Activated effector memory CD4-positive, alpha-beta T cell treated with Interleukin-2 at 50 U/mL for 16 hours (primary cell): ENCODE data around the gene SOX12.

Experiments
- DNase-seq: peaks from one replicate; pipeline ENCODE4 v3.0.0-alpha.2; 2020

The SOX12 gene

DNA sequence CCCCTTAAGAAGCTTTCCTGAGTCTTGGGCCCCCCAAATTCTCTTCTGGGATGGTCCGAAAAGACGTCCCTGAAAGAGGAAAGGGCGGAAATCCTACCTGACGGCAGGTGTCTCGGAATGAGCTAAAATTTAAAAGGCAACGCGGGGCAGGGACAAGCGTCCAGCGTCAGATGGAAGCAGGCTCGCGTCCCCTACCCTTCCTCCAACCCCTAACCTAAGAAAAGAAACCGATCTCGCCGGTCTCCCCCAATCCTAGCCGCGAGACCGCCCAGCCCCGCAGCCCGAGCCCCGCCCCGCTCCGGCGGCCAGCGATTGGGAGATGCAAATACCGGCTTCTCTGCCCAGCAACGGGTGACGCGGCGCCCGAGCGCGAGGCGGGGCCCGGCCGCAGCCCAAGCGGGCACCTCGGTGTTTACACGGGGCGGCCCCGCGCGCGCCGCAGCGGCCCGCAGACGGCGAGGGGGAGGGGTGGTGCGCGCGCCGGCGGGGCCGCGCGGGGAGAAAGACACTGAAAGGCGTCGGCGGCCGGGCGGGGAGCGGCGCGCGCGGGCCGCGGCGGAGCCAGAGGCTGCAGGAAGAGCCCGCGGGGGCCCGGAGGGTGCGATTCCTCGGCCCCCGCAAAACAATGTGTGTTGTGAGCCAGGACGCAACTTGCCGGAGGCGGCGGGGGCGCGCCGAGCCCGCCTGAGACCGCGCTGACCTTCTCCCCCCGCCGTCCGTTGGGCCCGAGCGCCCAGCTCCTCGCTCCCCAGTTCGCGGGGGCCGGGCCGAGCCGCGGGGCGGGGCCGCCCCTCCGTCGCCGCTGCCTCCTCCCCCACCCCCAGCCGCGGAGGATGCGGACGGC is at the start of gene SOX12:
TSS of gene SOX12 (plus strand) at position 508 of the 844 bp plus-strand sequence. CDS start 373 bp downstream, outside the sequence.
- peak; percentile 92 for DNase-seq

DNA sequence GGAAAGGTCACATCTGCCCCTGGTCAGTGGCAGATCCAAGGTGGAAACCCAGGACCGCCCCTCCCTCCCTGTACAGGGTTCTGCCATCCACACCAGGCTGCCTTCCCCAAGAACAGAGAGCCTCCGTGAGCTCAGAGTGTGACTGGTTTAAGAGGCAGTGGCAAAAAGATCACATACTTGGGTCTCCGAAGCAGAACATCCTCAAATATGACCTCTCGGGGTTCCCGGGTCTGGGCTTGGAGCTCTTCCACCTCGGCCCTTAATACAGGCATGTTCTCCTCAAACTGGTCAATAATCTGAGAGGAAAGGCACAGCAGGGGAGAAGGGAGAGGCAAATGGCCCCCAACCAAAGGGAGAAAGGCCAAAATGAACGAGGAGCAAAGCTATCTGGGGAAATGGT is 49.6 kb upstream of the SOX12 start:
- no peak for DNase-seq

DNA sequence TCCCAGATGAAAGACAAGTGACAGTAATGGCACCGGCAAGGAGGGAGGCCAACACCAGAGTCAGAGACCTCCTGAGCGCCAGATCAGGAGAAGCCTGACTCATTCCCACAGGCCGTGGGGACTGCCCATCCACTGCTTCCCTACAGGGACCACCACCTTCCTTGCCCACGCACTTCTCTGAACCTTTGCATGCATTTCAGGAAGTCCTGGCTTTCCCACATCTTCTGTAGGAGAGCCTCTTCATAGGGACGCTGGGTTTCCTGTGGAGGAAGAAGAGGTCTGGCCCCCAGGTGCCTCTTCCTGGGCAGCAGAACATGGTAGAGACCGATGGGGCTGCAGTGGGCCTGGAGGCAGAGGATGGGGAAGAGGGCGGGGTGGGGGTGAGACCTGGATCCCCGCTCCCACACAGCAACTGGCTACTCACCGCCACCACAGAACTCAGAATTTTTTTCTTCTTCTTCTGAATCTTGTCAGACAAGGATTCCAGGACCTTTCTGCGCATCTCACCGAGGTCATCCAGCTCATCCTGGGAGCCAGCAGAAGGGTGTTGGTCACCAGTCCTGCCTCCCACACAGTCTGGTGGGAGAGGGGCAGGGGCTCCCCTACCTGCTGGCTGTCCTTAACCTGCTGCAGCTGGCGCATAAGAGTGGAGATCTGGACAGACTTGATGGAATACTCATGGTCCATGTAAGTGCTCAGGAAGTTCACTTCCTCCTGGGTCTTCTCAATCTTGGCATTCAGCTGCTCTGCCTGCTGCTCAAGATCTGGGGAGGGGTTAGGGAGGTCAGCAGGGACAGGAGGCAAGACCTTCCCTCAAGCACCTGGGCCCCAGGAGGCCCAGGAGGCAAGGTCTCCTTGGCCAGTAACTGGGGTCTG is 48.5 kb upstream of the SOX12 start:
- DNase-seq, result no peak

DNA sequence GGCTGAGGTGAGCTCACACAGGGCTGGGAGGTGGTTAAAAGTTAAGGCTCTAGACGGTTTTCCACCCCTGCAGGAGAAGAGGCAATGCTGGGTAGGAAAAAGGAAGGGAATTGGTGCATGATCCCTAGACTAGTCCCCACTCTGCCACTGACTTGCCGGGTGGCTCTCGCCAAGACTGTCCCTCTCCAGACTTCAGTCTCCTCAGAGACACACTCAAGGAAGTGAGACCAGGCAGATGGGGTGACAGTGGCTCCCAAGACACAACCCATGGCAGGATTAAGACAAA is 47.9 kb upstream of the SOX12 start:
- DNase-seq, result no peak

DNA sequence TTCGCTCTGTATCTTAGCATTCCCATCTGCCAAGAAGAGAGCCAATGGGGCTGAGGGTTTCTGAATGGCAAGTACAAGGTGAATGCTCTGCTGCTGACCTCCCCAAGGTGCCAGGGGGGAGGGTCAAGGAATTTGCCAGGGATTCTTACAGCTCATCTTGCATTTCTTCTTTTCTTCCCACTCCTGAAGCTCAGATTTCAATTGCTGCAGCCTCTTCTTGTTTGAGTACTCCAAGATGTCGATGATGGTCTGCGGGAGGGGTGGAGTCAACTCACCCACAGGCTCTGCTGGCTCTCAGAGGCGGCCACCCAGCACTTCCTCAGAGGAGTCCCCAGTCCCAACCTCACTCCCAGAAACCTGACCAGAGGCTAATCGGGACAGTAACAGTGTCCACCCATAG is 47.2 kb upstream of the SOX12 start:
- no peak for DNase-seq

DNA sequence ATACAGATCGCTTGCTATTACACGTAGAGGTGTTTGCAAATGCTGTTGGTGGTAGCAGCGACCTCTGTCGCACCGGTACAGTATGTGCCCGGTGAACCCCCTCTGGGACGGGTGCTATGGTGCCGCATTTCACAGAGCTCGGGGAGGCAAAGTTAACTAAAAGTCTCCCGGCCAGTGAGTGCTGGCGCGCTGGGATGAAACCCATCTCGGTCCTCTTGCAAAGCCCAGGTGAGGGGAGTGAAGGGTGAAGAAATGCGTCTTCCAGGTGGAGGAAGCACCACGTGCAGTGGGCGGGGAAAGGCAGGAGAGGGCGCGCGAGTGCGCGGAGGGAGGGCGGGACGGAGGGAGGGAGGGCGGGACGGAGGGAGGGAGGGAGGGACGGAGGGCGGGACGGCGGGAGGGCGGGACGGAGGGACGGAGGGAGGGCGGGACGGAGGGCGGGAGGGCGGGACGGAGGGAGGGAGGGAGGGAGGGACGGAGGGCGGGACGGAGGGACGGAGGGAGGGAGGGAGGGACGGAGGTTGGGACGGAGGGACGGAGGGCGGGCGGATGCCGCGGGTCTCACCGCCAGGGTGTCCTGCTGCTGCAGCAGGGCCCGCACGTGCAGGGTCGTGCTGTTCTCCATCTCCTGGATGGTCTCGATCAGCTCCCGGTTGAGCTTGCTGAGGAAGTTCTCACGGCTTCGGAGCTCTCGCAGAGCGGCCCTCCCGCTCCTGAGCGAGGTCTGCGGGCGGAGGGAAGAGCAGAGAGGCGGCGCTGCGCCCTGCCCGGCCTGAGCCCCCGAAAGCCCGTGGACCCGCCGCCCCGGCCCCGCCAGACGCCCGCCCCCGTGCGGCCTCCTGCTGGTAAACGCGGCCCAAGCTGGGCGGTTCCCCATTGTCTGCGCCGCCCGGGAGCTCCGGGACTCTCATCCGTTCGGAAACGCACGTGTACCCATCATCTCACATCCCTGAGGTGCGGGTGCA is 46.5 kb upstream of the SOX12 start:
- no peak for DNase-seq

DNA sequence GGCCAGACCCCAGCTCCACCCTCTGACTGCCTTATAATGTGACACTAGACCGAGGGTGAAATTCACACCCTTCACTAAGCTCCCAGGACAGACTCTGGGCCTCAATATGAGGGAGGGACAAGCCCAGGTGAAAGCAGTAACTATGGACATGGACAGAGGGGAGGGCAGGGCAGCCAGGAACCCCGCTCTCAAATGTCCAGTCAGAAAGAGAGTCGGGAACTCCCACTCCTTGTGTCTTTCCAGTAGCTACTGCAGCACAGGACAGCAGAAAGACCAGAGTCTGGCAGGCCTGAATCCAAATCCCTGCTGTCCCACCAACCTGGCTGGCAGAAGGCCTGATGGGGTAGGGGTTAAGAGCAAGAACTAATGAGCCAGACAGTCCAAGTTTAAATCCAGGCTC is 41.2 kb upstream of the SOX12 start:
- no peak for DNase-seq

DNA sequence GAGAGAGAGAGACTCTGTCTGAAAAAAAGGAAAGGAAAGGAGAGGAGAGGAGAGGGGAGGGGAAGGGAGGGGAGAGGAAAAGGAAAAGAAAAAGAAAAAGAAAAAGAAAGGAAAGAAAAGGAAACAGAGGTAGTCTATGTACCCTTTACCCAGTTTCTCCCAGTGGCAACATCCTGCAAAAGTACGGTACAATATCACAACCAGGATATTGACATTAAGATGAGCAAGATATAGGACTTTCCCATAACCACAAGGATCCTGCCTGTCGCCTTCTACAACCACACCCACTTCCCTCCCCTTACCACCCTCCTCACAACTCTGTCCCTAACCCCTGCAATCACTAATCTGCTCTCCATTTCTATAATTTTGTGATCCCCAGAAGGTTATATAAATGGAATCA is 38.8 kb upstream of the SOX12 start:
- no peak for DNase-seq

DNA sequence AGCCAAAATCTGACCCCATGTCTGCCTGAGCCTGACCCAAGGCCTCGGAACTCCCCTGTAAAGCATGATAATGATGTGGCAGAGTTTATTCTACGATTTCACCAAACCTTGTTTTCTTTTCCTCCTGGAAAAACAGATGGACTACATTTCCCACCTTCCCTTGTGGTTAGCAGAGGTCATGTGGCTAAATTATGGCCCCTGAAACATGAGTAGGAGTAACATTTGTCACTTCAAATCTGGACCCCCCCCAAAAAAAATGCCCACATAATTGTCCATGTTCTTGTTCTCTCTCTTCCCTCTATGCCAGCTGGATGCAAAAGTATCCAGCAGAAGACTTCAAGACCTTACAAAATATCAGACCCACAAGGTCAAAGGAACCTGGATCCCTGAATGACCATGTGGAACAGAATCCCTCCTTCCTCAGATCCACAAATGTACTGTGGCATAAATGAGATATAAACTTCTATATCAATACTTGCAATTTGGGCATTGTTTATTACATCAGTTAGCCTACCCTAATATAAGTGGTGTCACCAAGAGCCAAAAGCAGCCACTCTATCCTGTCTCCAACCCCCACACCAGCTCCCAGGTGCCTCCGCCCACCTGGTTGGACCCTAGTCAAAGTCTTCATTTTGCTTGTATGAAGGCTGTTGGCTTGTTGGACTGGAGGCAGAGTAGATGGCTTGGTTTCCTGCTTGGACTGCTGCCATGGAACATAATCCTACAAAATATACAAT is 36.2 kb upstream of the SOX12 start:
- no peak for DNase-seq

DNA sequence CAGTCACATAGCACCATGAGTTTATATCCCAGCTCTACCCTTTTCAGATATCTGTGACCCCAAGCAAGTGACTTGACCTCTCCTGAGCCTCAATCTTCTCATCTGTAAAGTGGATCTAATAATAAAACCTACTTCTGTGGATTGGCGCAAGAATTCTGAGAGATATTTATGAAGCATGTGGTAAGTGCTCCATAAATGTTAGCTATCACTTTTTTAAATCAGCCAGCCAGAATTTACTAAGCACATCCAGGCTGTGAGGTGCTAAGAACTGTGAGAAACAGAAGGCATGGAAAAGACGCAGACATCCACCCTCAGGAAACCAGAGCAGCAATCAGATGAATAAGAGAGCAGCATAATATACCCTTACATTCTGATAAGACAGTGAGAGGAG is 35.7 kb upstream of the SOX12 start:
- DNase-seq, result no peak

DNA sequence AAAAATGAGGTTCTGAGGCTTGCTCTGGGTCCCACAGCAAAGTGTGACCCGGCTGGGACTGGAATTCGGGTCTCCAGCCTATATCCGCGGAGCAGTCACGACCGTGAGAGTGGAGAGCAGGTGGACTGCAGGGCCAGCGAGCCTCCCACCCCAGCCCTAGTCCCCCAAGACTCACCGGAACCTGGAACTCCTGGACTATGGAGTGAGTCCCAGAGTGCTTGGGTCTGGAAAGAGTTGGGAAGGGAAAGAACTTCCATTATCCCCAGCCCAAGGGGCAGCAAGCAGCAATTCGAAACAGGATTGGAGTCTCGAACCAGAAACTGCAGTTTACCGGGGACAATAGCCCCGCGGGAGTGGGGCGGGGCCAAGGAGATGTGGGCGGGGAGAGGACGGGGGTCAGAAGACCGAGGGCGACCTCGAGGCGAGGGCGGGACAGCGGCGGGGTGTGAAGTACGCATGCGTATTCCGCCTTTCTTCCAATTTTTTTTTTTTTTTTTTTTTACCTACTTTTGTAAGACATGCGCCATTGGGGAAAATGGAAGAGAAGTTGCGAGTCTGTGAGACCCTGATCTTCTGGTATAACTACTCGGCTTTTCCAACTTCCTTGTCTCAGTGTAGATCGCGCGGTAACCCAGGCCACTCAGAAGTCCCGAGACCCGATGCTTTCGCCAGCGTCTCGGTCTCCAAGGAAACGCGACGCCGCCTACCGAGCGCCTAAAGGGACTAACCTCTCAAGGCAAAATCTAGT is 35.1 kb upstream of the SOX12 start, which contains the start of gene C20orf96:
TSS of gene C20orf96 (minus strand) at position 667 of the 748 bp plus-strand sequence. CDS start at position 527, 140 bp downstream.
- peak; percentile 74 for DNase-seq

DNA sequence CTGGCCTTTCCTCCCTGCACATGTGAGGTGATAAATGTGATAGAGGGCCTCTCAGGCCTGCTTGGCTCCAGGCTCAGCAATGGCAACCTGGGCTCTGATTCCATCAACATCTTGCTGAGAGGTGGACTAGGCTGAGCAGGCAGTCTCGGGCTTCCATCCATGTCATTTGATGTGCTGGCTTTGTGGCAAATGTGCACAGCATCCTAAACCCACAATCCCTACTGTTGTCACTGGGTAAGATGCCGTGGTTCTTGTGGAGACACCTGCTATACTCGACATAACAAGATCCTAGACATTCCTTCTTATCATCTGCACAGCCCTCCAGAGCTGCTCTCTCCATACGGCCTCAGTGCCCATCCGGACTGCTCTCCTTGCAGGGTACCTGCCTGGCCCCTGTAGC is 30.8 kb upstream of the SOX12 start:
- DNase-seq, result no peak

DNA sequence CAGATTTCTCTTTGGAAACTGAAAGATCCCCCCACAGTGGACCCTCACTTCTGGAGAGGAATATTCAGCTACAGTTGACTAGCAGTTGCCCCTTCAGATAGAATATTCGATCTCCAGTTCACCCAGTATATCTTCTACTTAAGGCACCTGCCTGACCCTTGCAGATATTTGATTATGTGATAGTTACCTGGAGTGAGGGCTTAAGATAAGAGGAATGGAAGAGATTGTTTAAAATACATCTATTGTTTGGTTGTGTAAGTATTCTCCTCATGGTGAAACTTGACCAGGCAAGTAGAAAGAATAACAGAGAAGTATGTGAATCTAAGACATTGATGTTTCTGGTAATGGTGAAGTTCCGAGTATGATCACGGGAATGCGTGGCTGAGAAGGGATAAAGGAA is 29.5 kb upstream of the SOX12 start:
- DNase-seq, result no peak

DNA sequence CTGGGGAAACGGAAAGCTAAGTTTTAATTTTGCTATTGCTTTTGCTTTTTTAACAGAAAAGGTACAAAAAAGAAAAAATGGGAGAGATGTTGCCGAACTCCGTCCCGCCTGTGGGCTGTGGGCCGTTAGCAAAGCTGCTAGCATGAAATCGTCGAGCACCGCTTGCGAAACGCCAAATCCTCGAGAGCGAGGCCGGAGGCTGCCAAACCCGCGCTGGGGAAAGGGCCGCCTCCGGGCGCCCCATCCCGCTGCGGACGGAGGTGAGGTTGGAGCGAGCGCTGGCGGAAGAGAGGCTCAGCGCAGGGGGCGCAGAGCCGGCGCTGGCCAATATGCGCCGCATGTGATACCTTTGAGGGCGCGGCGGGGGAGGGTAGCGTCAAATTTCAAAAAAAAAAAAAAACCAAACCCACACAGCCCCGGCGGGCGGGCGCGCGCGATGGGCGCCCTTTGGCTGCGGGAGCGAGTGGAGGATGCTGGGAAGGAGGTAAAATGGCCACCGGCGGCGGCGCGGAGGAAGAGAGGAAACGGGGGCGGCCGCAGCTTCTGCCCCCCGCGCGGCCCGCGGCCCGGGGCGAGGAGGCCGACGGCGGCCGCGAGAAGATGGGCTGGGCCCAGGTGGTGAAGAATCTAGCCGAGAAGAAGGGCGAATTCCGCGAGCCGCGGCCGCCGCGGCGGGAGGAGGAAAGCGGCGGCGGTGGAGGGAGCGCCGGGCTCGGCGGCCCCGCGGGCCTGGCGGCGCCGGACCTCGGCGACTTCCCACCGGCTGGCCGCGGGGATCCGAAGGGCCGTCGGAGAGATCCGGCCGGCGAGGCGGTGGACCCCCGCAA is 28.0 kb upstream of the SOX12 start, which contains the start of gene ZCCHC3:
TSS of gene ZCCHC3 (plus strand) at position 473 of the 827 bp plus-strand sequence. CDS start at position 490, 17 bp downstream.
- peak; percentile 76 for DNase-seq

DNA sequence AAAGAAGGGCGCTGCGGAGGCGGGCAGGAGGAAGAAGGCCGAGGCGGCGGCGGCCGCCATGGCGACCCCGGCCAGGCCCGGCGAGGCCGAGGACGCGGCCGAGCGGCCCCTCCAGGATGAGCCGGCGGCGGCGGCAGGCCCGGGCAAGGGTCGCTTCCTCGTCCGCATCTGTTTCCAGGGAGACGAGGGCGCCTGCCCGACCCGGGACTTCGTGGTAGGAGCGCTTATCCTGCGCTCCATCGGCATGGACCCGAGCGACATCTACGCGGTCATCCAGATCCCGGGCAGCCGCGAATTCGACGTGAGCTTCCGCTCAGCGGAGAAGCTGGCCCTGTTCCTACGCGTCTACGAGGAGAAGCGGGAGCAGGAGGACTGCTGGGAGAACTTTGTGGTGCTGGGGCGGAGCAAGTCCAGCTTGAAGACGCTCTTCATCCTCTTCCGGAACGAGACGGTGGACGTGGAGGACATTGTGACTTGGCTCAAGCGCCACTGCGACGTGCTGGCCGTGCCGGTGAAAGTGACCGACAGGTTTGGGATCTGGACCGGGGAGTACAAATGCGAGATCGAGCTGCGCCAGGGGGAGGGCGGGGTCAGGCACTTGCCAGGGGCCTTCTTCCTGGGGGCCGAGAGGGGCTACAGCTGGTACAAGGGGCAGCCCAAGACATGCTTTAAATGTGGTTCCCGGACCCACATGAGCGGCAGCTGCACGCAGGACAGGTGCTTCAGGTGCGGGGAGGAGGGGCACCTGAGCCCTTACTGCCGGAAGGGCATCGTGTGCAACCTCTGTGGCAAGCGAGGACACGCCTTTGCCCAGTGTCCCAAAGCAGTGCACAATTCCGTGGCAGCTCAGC is 27.2 kb upstream of the SOX12 start:
- DNase-seq, result peak; percentile 42

DNA sequence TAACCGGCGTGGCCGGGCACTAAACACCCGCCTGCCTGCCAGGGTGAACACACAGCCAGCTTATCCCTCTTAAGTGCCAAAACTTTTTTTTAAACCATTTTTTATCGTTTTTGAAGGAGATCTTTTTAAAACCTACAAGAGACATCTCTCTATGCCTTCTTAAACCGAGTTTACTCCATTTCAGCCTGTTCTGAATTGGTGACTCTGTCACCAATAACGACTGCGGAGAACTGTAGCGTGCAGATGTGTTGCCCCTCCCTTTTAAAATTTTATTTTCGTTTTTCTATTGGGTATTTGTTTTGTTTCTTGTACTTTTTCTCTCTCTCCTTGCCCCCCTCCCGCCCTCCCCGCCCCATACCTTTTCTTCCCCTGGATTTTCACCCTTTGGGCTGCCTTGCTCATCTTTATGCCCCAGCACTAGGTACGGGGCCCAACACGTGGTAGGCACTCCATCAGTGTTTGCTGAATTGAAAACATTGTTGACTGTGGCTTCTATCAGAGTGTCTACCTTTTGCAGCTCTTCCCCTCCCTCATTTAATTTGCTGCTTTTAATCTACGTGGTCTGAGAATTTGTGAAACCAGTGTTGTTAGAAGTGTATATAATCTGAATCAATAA is 26.5 kb upstream of the SOX12 start:
- no peak for DNase-seq

DNA sequence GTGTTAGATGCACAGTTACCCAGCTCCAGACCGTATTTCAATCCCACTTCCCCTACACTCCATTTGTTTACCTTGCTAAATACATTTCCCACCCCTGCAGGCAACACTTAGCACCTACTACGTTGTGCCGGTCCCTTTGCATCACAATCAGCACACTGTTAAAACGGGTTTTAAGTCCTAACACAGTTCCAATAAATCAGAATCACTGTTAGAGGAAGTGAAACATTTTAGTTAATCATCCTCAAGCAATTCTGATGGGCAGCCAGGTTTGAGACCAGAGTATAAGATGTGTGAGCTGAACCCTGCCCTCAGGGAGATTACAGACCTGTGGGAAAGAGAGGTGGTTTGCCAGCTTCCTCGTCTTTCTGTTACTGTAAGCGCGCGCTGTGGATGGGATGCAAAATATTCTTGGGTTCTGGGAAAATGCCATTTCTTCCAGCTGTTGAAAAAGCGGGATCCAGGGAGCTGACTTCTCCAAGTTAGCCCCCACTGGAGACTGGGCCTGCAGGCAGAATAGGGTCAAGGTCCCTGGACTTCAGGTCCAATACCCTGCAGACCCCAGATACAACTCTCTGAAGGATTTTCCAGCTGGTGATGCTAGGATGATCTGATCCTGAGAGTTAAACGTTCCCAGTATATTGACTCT is 24.9 kb upstream of the SOX12 start:
- DNase-seq, result no peak
